GM23338 (cell line): ENCODE measurements around the gene NIPBL. TPM values are rescaled to one million over a fixed set of nuclear protein-coding genes. Genes with fewer than 3 reads are reported as not detected.

Experiments used
- ATAC-seq: fragments of 200-7000 bp; cut with Tn5 transposase; 3 replicates; pipeline ENCODE4 v1.9.1; 2020
- DNase-seq: peaks from one replicate; pipeline ENCODE4 v3.0.0-alpha.2; 2015; ENCODE audit warnings: low spot score
- H2AFZ ChIP-seq: fragments of 200-600 bp; sonication (generic); 2 replicates; pipeline ENCODE4 v1.8.0; 2016; ENCODE audit warnings: antibody characterized with exemption, mild to moderate bottlenecking, moderate library complexity
- H3F3A ChIP-seq: fragments of 200-600 bp; sonication (generic); replicated peaks from 2 replicates; pipeline ENCODE4 v1.8.0; 2017; ENCODE audit warnings: antibody characterized with exemption, mixed run types, low read depth
- H3K27ac ChIP-seq: fragments of 200-600 bp; sonication (generic); 2 replicates; pipeline ENCODE4 v1.6.1; 2016; ENCODE audit warnings: low read depth
- H3K27me3 ChIP-seq: fragments of 200-600 bp; sonication (generic); 2 replicates; pipeline ENCODE4 v1.8.0; 2016; ENCODE audit warnings: mild to moderate bottlenecking, mixed run types, moderate library complexity; ENCODE audit not compliant: insufficient read depth
- H3K36me3 ChIP-seq: fragments of 200-600 bp; sonication (generic); 2 replicates; pipeline ENCODE4 v1.8.0; 2016; ENCODE audit warnings: mild to moderate bottlenecking; ENCODE audit not compliant: insufficient read depth
- H3K4me1 ChIP-seq: fragments of 200-600 bp; sonication (generic); 2 replicates; pipeline ENCODE4 v1.8.0; 2016; ENCODE audit warnings: mild to moderate bottlenecking, moderate library complexity; ENCODE audit not compliant: insufficient read depth
- H3K4me2 ChIP-seq: fragments of 200-600 bp; sonication (generic); 2 replicates; pipeline ENCODE4 v1.7.1; 2017; ENCODE audit warnings: mixed run types
- H3K4me3 ChIP-seq: fragments of 200-600 bp; sonication (generic); 2 replicates; pipeline ENCODE4 v1.6.1; 2016; ENCODE audit warnings: mixed run types
- H3K79me2 ChIP-seq: fragments of 200-600 bp; sonication (generic); replicated peaks from 2 replicates; pipeline ENCODE4 v1.8.0; 2017; ENCODE audit warnings: mild to moderate bottlenecking; ENCODE audit not compliant: insufficient read depth
- H3K9me2 ChIP-seq: fragments of 200-600 bp; sonication (generic); 2 replicates; pipeline ENCODE4 v1.8.0; 2017; ENCODE audit not compliant: insufficient read depth
- H4K20me1 ChIP-seq: fragments of 200-600 bp; sonication (generic); replicated peaks from 2 replicates; pipeline ENCODE4 v1.8.0; 2017; ENCODE audit warnings: mild to moderate bottlenecking; ENCODE audit not compliant: insufficient read depth
- H3K27ac Mint-ChIP-seq: 2 replicates; pipeline ENCODE4 v1.8.0; 2020; ENCODE audit warnings: inconsistent platforms, mild to moderate bottlenecking, moderate library complexity, mixed read lengths
- H3K27me3 Mint-ChIP-seq: 3 replicates; pipeline ENCODE4 v1.8.0; 2022; ENCODE audit warnings: low read depth, mild to moderate bottlenecking, moderate library complexity, mixed read lengths, inconsistent platforms; ENCODE audit not compliant: insufficient read depth, poor library complexity
- H3K36me3 Mint-ChIP-seq: 3 replicates; pipeline ENCODE4 v1.8.0; 2021; ENCODE audit warnings: low read depth, mild to moderate bottlenecking, inconsistent platforms, moderate library complexity, mixed read lengths
- H3K4me1 Mint-ChIP-seq: 3 replicates; pipeline ENCODE4 v1.8.0; 2020; ENCODE audit warnings: mild to moderate bottlenecking, inconsistent platforms, mixed read lengths
- H3K4me3 Mint-ChIP-seq: 3 replicates; pipeline ENCODE4 v1.8.0; 2021; ENCODE audit warnings: moderate library complexity, mild to moderate bottlenecking, inconsistent platforms, mixed read lengths
- H3K9me3 Mint-ChIP-seq: 3 replicates; pipeline ENCODE4 v1.8.0; 2020; ENCODE audit warnings: moderate library complexity, mild to moderate bottlenecking, inconsistent platforms, mixed read lengths
- CREB1 ChIP-seq: fragments of 250-450 bp; sonication (Bioruptor Pico); IDR thresholded peaks from 2 replicates; pipeline ENCODE4 v1.5.0; 2020; ENCODE audit warnings: low read depth, mild to moderate bottlenecking, moderate library complexity
- CTCF ChIP-seq, 2 experiments: fragments of 200-600 bp in 1 of 2; sonication (generic) in 1 of 2; conservative IDR thresholded peaks; 2 replicates each; pipeline versions ENCODE4 v1.5.1 to v1.6.1; 2016 to 2017; ENCODE audit warnings: antibody characterized with exemption in 2 of 2, low read depth in 2 of 2, mild to moderate bottlenecking in 2 of 2, moderate library complexity in 1 of 2
- EZH2 ChIP-seq: fragments of 200-600 bp; sonication (generic); IDR thresholded peaks from one replicate; pipeline ENCODE4 v1.8.0; 2017; ENCODE audit warnings: antibody characterized with exemption, mild to moderate bottlenecking, low read depth; ENCODE audit not compliant: unreplicated experiment
- EZH2phosphoT487 ChIP-seq: fragments of 200-600 bp; sonication (generic); IDR thresholded peaks from one replicate; pipeline ENCODE4 v1.8.1; 2018; ENCODE audit warnings: antibody characterized with exemption; ENCODE audit not compliant: unreplicated experiment
- NANOG ChIP-seq: IDR thresholded peaks from 2 replicates; pipeline ENCODE4 v1.6.1; 2016; ENCODE audit warnings: antibody characterized with exemption, borderline replicate concordance
- POLR2AphosphoS5 ChIP-seq: IDR thresholded peaks from 2 replicates; pipeline ENCODE4 v1.6.1; 2016; ENCODE audit warnings: antibody characterized with exemption, low read depth
- REST ChIP-seq: IDR thresholded peaks from one replicate; pipeline ENCODE4 v1.6.1; 2018; ENCODE audit warnings: antibody characterized with exemption; ENCODE audit not compliant: unreplicated experiment
- STAT1 ChIP-seq: IDR thresholded peaks from one replicate; pipeline ENCODE4 v1.6.1; 2016; ENCODE audit warnings: antibody characterized with exemption; ENCODE audit not compliant: unreplicated experiment
- ZNF114 ChIP-seq: fragments of 250-450 bp; sonication (Bioruptor Pico); IDR thresholded peaks from 2 replicates; pipeline ENCODE4 v1.5.0; 2020; ENCODE audit warnings: mild to moderate bottlenecking, moderate library complexity
- ZNF331 ChIP-seq: fragments of 250-450 bp; sonication (Bioruptor Pico); IDR thresholded peaks from 2 replicates; pipeline ENCODE4 v1.5.0; 2020; ENCODE audit warnings: low read depth, mild to moderate bottlenecking, moderate library complexity
- polyA plus RNA-seq: library from polyadenylated mRNA; unstranded; fragments of >200 nt; fragmentation: Nextera tagmentation; extraction: Ambion mirVana; gene quantifications from 2 replicates; pipeline ENCODE4 v1.2.1, GENCODE V29; 2016
- total RNA-seq: library from RNA; depleted of rRNA; stranded (reverse); fragments of >200 nt; shearing (Covaris generic); gene quantifications from 2 replicates; pipeline ENCODE4 v1.2.3, GENCODE V29; 2014
- TF ChIP-seq, protein P1 (sequence below): IDR thresholded peaks from 2 replicates; pipeline ENCODE4 v1.6.1; 2016; ENCODE audit warnings: antibody characterized with exemption

NIPBL gene
- total and polyA plus RNA-seq, 2 experiments from 2014 or later: 44.2 to 51.4 TPM

DNA sequence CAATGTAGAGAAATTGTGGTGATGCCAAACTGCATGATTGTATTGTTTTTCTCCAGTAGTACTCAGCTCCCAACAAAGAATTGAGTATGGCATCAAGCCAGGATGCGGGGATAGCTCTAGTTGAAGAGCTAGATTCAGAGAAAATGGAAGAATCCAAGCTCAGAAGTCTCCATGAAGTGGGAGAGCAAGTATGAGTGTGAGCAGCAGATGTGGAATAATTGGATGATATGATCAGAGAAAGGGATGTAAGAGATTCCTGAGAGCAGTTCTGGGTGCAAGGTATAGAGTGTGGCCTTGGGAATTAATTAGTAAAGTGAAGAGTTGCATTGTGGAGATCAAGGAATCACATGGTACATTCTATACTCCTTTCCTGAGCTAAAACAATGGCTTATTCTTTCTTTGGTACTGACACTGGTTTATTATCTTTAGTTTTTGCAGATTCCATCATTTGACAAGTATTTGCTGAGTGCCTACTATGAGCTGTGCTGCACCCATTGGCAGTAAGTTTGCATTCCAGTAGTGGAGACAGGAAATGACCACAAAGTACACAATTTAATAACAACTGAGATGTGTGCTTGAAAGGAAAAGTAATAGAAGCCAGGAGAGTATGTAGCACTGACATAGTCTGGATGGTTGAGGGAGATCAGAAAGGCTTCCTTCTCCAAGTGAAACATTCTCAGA lies 195.5 kb downstream of the NIPBL start (continued):
- no peak for TF ChIP-seq REST
- TF ChIP-seq CTCF (conservative IDR thresholded peaks at IDR 0.05; ENCODE audit: low read depth in 2 of 2): no peak
- TF ChIP-seq ZNF114 (CRISPR knock-in tag): no peak
- TF ChIP-seq, protein P1, sequence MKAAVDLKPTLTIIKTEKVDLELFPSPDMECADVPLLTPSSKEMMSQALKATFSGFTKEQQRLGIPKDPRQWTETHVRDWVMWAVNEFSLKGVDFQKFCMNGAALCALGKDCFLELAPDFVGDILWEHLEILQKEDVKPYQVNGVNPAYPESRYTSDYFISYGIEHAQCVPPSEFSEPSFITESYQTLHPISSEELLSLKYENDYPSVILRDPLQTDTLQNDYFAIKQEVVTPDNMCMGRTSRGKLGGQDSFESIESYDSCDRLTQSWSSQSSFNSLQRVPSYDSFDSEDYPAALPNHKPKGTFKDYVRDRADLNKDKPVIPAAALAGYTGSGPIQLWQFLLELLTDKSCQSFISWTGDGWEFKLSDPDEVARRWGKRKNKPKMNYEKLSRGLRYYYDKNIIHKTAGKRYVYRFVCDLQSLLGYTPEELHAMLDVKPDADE: no peak
- TF ChIP-seq EZH2phosphoT487: no peak
- no peak for TF ChIP-seq STAT1
- TF ChIP-seq NANOG: no peak
- no peak for TF ChIP-seq POLR2AphosphoS5
- no peak for TF ChIP-seq ZNF331 (CRISPR knock-in tag)

- no peaks in the 10 kb centered on the region for H3K36me3 Mint-ChIP-seq
- no peaks in the 10 kb centered on the region; the same call in 2 of the 3 replicates for H3K9me3 Mint-ChIP-seq
Observed at GRCh38 chr5:37075399-37075950, 198.9 kb downstream of the NIPBL start.

More at GRCh38 chr5:37075399-37075950, 198.9 kb downstream of the NIPBL start:
- H4K20me1 ChIP-seq: no peaks in the 10 kb centered on the region; the same call in 1 of the 2 replicates
- no peaks in the 10 kb centered on the region for H3K4me1 ChIP-seq
- H3K27ac Mint-ChIP-seq: no peak overlapping the region
- no peak overlapping the region for H2AFZ ChIP-seq
- H3K4me1 Mint-ChIP-seq: no peaks in the 10 kb centered on the region
- no peaks in the 10 kb centered on the region for H3F3A ChIP-seq
- no peak overlapping the region for H3K27ac ChIP-seq
- H3K79me2 ChIP-seq: no peaks in the 10 kb centered on the region
- ATAC-seq (no peak), DNase-seq (no peak)
- H3K27me3 Mint-ChIP-seq: no peaks in the 10 kb centered on the region
- H3K4me2 ChIP-seq: no peak overlapping the region
- no peaks in the 10 kb centered on the region; the same call in none of the 2 replicates for H3K27me3 ChIP-seq
- no peaks in the 10 kb centered on the region for H3K9me2 ChIP-seq
- TF ChIP-seq NANOG (no peak), EZH2 (no peak), CREB1 (CRISPR knock-in tag) (no peak), STAT1 (no peak), CTCF (conservative IDR thresholded peaks at IDR 0.05; ENCODE audit: low read depth in 2 of 2) (no peak), EZH2phosphoT487 (no peak), ZNF331 (CRISPR knock-in tag) (no peak), REST (no peak)
- H3K36me3 ChIP-seq: no peaks in the 10 kb centered on the region
- H3K4me3 Mint-ChIP-seq: no peak overlapping the region
- no peak overlapping the region for H3K4me3 ChIP-seq
